Fibroblast of skin of left biceps (primary cell): Measurements from ENCODE around the gene MTUS2.
A peak's percentile ranks its signal among the peaks of the same experiment; 100 is the strongest.
"Not testable (repeated sequence)": the region's sequence is repeated elsewhere in the genome, so short reads cannot be mapped to it uniquely, and the experiment has no call there.

Experiments used
- DNase-seq, 2 experiments: peaks; one replicate each; pipeline ENCODE4 v3.0.0-alpha.2; 2013; ENCODE audit warnings: low read depth in 2 of 2

MTUS2 gene

GRCh38 chr13:29162638-29163235 lies 342.6 kb downstream of the MTUS2 start:
- DNase-seq = peak; percentile 6 to 9

- DNase-seq = no peak
Measured at GRCh38 chr13:29164116-29164515, 344.0 kb downstream of the MTUS2 start.

GRCh38 chr13:29165216-29165615 lies 345.1 kb downstream of the MTUS2 start:
- DNase-seq = no peak

- DNase-seq = no peak
Measured at GRCh38 chr13:29165840-29166239, 345.7 kb downstream of the MTUS2 start.

GRCh38 chr13:29170436-29171082 lies 350.4 kb downstream of the MTUS2 start:
- no peak for DNase-seq

- DNase-seq = no peak
Measured at GRCh38 chr13:29171244-29171643, 351.1 kb downstream of the MTUS2 start.

GRCh38 chr13:29174093-29174492 lies 354.0 kb downstream of the MTUS2 start:
- DNase-seq = no peak

- no peak for DNase-seq
Measured at GRCh38 chr13:29175250-29175873, 355.2 kb downstream of the MTUS2 start.

GRCh38 chr13:29180055-29180454 lies 359.9 kb downstream of the MTUS2 start:
- no peak for DNase-seq

GRCh38 chr13:29182216-29182615 lies 362.1 kb downstream of the MTUS2 start:
- no peak for DNase-seq

- no peak for DNase-seq
Measured at GRCh38 chr13:29185926-29186325, 365.8 kb downstream of the MTUS2 start.

- no peak for DNase-seq
Measured at GRCh38 chr13:29187584-29187983, 367.4 kb downstream of the MTUS2 start.

- no peak for DNase-seq
Measured at GRCh38 chr13:29190298-29190697, 370.2 kb downstream of the MTUS2 start.

GRCh38 chr13:29193083-29193482 lies 372.9 kb downstream of the MTUS2 start:
- DNase-seq = no peak

GRCh38 chr13:29195456-29195855 lies 375.3 kb downstream of the MTUS2 start:
- no peak for DNase-seq

- no peak for DNase-seq
Measured at GRCh38 chr13:29196409-29197074, 376.4 kb downstream of the MTUS2 start.

- not testable (repeated sequence) for DNase-seq
Measured at GRCh38 chr13:29202753-29203152, 382.6 kb downstream of the MTUS2 start.

- DNase-seq = no peak
Measured at GRCh38 chr13:29204651-29205050, 384.5 kb downstream of the MTUS2 start.

GRCh38 chr13:29210676-29211075 lies 390.5 kb downstream of the MTUS2 start:
- DNase-seq = no peak

GRCh38 chr13:29211162-29211561 lies 391.0 kb downstream of the MTUS2 start:
- not testable (repeated sequence) for DNase-seq

GRCh38 chr13:29222458-29222857 lies 402.3 kb downstream of the MTUS2 start:
- DNase-seq = no peak

GRCh38 chr13:29224206-29224605 lies 404.1 kb downstream of the MTUS2 start:
- no peak for DNase-seq

GRCh38 chr13:29227576-29227975 lies 407.4 kb downstream of the MTUS2 start:
- DNase-seq = no peak
